ENCODE measurements around the gene TRIP12.

DNA sequence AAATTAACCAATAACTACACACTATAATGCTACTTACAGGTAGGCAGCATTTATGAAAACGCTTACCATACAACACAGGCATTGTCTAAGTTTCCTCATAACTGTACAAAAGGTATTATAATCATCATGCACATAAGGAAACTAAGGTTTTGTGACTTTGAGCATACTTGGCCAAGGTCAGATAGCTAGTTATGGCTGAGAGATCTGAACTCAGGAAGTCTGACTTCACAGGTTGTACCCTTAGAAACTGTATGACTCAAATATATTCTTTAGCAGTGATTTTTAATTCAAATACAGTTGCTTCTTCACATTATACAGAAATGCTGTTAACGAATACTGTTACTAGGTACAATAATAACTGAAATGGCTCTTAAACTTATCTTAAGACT, 89.3 kb downstream of the TRIP12 start:
- TF ChIP-seq SIN3A (conservative IDR thresholded peaks at IDR 0.05 in 1 of 2, IDR thresholded peaks at IDR 0.05 in 1 of 2; ENCODE audit: low read depth in 1 of 2, low read length in 2 of 2) = no peak
- no peak for TF ChIP-seq CBX5 (IDR thresholded peaks at IDR 0.05; ENCODE audit: low read depth, low read length)
- no peak for TF ChIP-seq HDAC2 (IDR thresholded peaks at IDR 0.05; ENCODE audit: borderline replicate concordance in 1 of 2, low read depth in 2 of 2, low read length in 2 of 2)
